Neuron (in vitro differentiated cells): ENCODE data around the gene ANO6.

Experiments used
- H2AFZ ChIP-seq: one replicate; pipeline ENCODE4 v1.6.1; 2013; ENCODE audit warnings: low read depth, mild to moderate bottlenecking, inconsistent platforms, low read length, moderate library complexity
- H3K27me3 ChIP-seq: one replicate; pipeline ENCODE4 v1.6.1; 2013; ENCODE audit warnings: low read length; ENCODE audit not compliant: insufficient read depth
- H3K36me3 ChIP-seq: one replicate; pipeline ENCODE4 v1.6.1; 2013; ENCODE audit warnings: low read length; ENCODE audit not compliant: insufficient read depth
- H3K4me1 ChIP-seq: one replicate; pipeline ENCODE4 v1.6.1; 2013; ENCODE audit warnings: low read length; ENCODE audit not compliant: insufficient read depth
- H3K4me3 ChIP-seq: 2 replicates; pipeline ENCODE4 v1.5.1; 2013; ENCODE audit warnings: mild to moderate bottlenecking, low read length, moderate library complexity
- H3K9me3 ChIP-seq: one replicate; pipeline ENCODE4 v1.6.1; 2013; ENCODE audit warnings: low read length

ANO6 gene

DNA sequence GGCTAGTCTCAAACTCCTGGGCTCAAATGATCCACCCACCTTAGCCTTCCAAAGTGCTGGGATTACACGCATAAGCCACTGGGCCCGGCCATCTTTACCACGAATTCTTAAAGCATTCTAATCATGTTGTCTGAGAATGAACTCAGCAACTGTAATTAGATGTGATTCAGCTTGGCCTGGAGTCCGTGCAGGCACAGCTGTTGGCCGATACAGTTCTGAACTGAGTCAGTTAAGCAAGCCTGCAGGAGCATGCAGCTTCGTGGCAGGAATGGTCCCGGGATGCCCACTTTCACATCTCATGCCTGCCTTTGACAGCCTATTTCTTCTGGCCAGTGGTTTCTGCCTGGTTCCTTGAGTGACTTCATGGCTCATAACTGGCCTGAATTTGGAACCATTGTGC lies 194.1 kb downstream of the ANO6 start:
- H3K9me3 ChIP-seq = no peaks in the 10 kb centered on the region
- H3K36me3 ChIP-seq = peaks cover 49% of the 10 kb centered on the region
- no peaks in the 10 kb centered on the region for H3K27me3 ChIP-seq
- H2AFZ ChIP-seq = no peak overlapping the region
- no peak overlapping the region for H3K4me3 ChIP-seq
- H3K4me1 ChIP-seq = no peaks in the 10 kb centered on the region

GRCh38 chr12:45411626-45412025 lies 195.7 kb downstream of the ANO6 start:
- no peak overlapping the region for H3K4me3 ChIP-seq
- peaks cover 3% of the 10 kb centered on the region for H3K9me3 ChIP-seq
- no peaks in the 10 kb centered on the region for H3K4me1 ChIP-seq
- H3K27me3 ChIP-seq = no peaks in the 10 kb centered on the region
- peaks cover 58% of the 10 kb centered on the region for H3K36me3 ChIP-seq
- H2AFZ ChIP-seq = no peak overlapping the region

- H3K36me3 ChIP-seq = peaks cover 49% of the 10 kb centered on the region
- H3K27me3 ChIP-seq = no peaks in the 10 kb centered on the region
- H2AFZ ChIP-seq = no peak overlapping the region
- H3K4me1 ChIP-seq = no peaks in the 10 kb centered on the region
- peaks cover 3% of the 10 kb centered on the region for H3K9me3 ChIP-seq
- H3K4me3 ChIP-seq = no peak overlapping the region
Observed at GRCh38 chr12:45415393-45415817, 199.5 kb downstream of the ANO6 start.

DNA sequence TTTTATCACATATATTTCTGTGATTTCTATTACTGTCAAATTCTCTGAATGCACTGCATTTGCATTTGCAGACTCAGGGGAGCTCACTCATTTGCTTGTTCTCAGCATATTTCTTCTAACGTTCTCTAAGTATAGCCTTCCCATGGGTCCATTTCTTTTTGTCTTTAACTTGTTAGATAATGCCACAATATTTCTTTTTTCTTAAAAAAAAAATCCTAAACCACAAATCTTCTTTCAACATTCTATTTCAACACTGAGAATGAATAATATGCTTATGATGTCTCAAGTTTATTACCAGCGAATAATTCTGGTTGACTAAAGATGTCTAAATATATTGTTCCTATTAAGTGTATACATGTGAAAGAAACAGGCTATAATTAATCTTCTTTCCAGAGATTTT lies 200.2 kb downstream of the ANO6 start:
- Histone ChIP-seq H3K27me3 (no peaks in the 10 kb centered on the region), H3K9me3 (peaks cover 3% of the 10 kb centered on the region), H3K36me3 (peaks cover 45% of the 10 kb centered on the region), H2AFZ (no peak overlapping the region), H3K4me1 (no peaks in the 10 kb centered on the region), H3K4me3 (no peak overlapping the region)

- no peak overlapping the region for H3K4me3 ChIP-seq
- peaks cover 42% of the 10 kb centered on the region for H3K36me3 ChIP-seq
- H3K4me1 ChIP-seq = no peaks in the 10 kb centered on the region
- H2AFZ ChIP-seq = no peak overlapping the region
- H3K9me3 ChIP-seq = peaks cover 3% of the 10 kb centered on the region
- no peaks in the 10 kb centered on the region for H3K27me3 ChIP-seq
Observed at GRCh38 chr12:45418520-45418919, 202.6 kb downstream of the ANO6 start.

DNA sequence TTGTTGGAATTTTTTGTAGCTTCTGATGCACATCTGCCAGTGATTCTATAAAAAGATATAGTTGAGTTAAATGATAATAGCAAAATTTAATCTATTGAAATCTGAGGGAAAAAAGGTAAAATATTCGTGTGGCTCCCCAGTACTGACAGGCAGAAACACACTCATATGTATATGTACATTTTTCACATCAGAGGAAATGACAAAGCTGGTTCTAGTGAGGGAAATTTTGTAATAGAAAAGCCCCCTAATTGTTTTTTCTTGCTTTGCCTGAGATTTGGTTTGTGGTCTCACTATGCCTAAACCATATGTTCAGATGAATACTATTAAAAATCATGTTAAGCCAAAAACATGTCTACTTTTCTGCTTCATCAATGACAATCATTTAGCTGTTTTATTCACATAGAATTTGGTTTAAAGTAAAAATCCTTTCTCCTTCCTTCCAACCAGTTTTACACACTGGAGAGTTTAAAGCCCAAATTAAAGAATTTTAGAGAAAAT lies 203.5 kb downstream of the ANO6 start:
- H3K4me3 ChIP-seq = no peak overlapping the region
- H3K27me3 ChIP-seq = no peaks in the 10 kb centered on the region
- H2AFZ ChIP-seq = no peak overlapping the region
- peaks cover 45% of the 10 kb centered on the region for H3K36me3 ChIP-seq
- H3K4me1 ChIP-seq = no peaks in the 10 kb centered on the region
- H3K9me3 ChIP-seq = peaks cover 3% of the 10 kb centered on the region

GRCh38 chr12:45421736-45422135 lies 205.8 kb downstream of the ANO6 start:
- Histone ChIP-seq H3K9me3 (no peaks in the 10 kb centered on the region), H3K4me3 (no peak overlapping the region), H2AFZ (no peak overlapping the region), H3K4me1 (no peaks in the 10 kb centered on the region), H3K27me3 (no peaks in the 10 kb centered on the region), H3K36me3 (peaks cover 43% of the 10 kb centered on the region)

DNA sequence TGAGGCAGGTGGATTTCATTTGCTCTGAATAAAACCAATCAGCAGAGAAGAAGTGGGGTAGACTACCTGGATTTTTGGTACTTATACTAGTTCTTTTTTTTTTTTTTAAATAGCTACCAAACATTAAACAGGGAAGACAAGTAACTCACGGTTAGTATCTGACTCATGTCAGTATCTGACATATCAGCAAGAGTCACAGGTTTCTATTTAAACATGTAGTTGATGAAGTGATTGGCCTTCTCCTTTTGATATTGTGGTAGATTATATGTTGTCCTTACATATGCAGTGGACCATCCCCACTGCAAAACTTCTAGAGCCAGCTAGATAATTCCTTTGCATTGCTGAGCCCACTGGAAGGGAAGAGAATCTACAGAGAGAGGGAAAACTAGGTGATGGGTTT lies 208.0 kb downstream of the ANO6 start:
- Histone ChIP-seq H3K4me3 (no peak overlapping the region), H3K36me3 (peaks cover 43% of the 10 kb centered on the region), H3K4me1 (no peaks in the 10 kb centered on the region), H3K9me3 (no peaks in the 10 kb centered on the region), H3K27me3 (no peaks in the 10 kb centered on the region), H2AFZ (no peak overlapping the region)

GRCh38 chr12:45425426-45425825 lies 209.5 kb downstream of the ANO6 start:
- H3K4me1 ChIP-seq = no peaks in the 10 kb centered on the region
- H3K36me3 ChIP-seq = peaks cover 46% of the 10 kb centered on the region
- H2AFZ ChIP-seq = no peak overlapping the region
- no peaks in the 10 kb centered on the region for H3K9me3 ChIP-seq
- H3K4me3 ChIP-seq = no peak overlapping the region
- no peaks in the 10 kb centered on the region for H3K27me3 ChIP-seq

DNA sequence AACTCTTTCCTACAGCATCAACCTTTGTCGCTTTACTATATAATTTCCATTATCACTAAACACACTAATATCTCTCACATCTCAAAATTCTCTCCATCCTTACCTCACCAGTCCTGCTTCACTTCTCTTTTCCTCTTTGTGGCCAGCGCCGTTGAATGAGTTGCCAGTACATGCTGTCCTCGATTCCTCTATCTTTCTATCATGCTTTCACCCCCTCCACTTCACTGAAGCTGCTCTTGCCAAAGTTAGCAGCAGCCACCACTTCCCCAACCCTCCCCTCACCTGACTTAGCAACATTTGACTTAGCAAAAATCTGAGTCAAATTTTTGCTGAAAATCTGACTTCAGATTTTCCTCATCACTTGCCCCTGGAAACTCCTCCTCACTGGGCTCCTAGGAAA lies 210.4 kb downstream of the ANO6 start:
- H3K36me3 ChIP-seq = peaks cover 46% of the 10 kb centered on the region
- H3K9me3 ChIP-seq = no peaks in the 10 kb centered on the region
- H3K27me3 ChIP-seq = no peaks in the 10 kb centered on the region
- H3K4me1 ChIP-seq = no peaks in the 10 kb centered on the region
- H2AFZ ChIP-seq = no peak overlapping the region
- no peak overlapping the region for H3K4me3 ChIP-seq

DNA sequence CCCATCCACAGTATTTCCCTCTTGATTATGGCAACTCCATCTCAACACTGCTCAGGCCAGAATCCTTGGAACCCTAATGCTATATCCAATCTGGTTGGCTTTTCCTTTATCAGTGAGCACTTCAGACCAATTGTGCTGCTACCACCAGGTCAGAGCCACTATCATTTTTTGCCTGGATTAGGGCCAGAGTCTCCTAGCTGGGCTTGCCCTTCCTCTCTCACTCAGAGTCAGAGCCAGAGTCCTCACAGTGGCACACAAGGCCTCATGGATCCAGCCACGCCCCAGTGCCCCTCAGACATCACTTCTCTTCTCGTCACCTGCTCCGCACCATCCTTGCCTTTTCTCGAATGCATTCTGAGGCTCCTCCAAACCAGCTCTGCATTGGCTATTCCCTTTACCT lies 211.1 kb downstream of the ANO6 start:
- H3K27me3 ChIP-seq = no peaks in the 10 kb centered on the region
- H3K4me3 ChIP-seq = no peak overlapping the region
- no peaks in the 10 kb centered on the region for H3K4me1 ChIP-seq
- H3K36me3 ChIP-seq = peaks cover 41% of the 10 kb centered on the region
- H2AFZ ChIP-seq = no peak overlapping the region
- peaks cover 2% of the 10 kb centered on the region for H3K9me3 ChIP-seq

DNA sequence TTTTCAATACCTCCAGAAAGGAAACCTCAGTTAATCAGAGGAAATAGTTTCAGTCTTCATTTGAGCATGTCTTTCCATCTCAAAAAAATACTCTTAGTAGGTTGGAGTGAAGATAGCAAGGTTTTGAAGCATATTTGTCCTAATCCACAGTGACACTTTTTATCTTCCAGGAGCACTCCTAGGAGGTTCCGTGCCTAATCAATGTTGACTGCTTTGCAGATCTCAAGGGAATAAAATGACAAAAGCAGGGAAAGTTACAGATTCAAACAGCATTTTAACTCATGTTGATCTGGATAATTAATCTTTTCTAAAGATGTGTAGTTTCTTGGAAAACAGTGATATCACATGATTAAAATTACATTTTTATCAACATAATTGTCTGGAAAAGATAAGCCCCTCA lies 213.9 kb downstream of the ANO6 start:
- Histone ChIP-seq H3K27me3 (no peaks in the 10 kb centered on the region), H3K4me3 (no peak overlapping the region), H3K9me3 (peaks cover 2% of the 10 kb centered on the region), H3K36me3 (peaks cover 22% of the 10 kb centered on the region), H3K4me1 (no peaks in the 10 kb centered on the region), H2AFZ (no peak overlapping the region)

DNA sequence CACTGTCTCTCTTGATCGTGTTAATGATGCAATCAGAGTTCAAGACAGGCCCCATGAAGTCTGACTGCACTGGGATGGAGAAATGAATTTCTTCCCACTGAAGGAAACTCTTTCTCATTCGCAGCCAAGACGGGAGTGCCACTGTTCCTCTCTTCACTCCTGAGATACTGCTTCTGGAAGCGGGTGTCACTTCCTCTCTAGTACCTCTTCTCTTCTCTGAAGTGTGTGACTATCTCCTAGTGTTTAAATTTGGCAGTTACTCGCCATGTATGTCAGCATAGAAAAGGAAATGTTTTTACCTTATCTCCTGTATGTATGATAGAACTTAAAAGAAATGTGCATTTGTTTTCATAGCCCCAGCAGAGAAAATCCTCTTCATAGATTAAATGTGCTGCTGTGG lies 215.2 kb downstream of the ANO6 start:
- no peak overlapping the region for H2AFZ ChIP-seq
- H3K9me3 ChIP-seq = peaks cover 2% of the 10 kb centered on the region
- H3K36me3 ChIP-seq = peaks cover 15% of the 10 kb centered on the region
- H3K4me1 ChIP-seq = no peaks in the 10 kb centered on the region
- H3K4me3 ChIP-seq = no peak overlapping the region
- no peaks in the 10 kb centered on the region for H3K27me3 ChIP-seq

DNA sequence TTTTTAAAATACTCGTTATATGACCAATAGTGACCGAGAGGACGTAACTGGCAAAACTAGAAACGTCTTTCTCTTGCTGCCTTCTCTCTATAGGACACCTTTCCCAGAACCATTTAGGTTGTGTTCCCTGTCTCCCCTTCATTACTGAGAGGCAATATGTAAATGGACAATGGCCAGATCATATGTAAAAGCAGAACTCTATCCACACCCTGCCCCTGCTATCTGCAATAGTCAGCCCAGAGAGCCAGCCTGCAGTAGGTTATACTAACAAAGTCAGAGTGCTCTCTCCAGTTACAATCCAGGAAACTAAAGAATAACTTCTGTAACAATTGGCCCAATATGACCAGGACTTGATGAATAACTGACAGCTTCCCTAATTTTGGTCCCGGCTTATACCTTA lies 216.8 kb downstream of the ANO6 start:
- Histone ChIP-seq H3K36me3 (peaks cover 9% of the 10 kb centered on the region), H3K9me3 (peaks cover 2% of the 10 kb centered on the region), H3K4me1 (no peaks in the 10 kb centered on the region), H3K4me3 (no peak overlapping the region), H3K27me3 (no peaks in the 10 kb centered on the region), H2AFZ (no peak overlapping the region)
